Brain microvascular endothelial cell (primary cell): ENCODE data around the gene STYXL2.

Experiments used
- DNase-seq: peaks from one replicate; pipeline ENCODE4 v3.0.0-alpha.2; 2020
- H3K27ac ChIP-seq: fragments of 250-450 bp; sonication (Bioruptor Pico); 2 replicates; pipeline ENCODE4 v1.5.1; 2020; ENCODE audit warnings: mild to moderate bottlenecking, moderate library complexity
- H3K27me3 ChIP-seq: fragments of 250-450 bp; sonication (Bioruptor Pico); replicated peaks from 2 replicates; pipeline ENCODE4 v1.5.1; 2020; ENCODE audit warnings: mild to moderate bottlenecking
- H3K36me3 ChIP-seq: fragments of 250-450 bp; sonication (Bioruptor Pico); replicated peaks from 2 replicates; pipeline ENCODE4 v1.5.1; 2020; ENCODE audit warnings: mild to moderate bottlenecking
- H3K4me3 ChIP-seq: 2 replicates; pipeline ENCODE4 v1.5.1; 2011; ENCODE audit warnings: low read depth, mild to moderate bottlenecking, control low read depth, low read length, moderate library complexity
- in situ Hi-C: cut with HindIII; loops from 2 replicates; pipeline ENCODE4 v1.10.0; 2017; ENCODE audit warnings: low sequenced_read_pairs, low pct_ligation_motif_present
- TF ChIP-seq, protein P1 (sequence below): IDR thresholded peaks from 2 replicates; pipeline ENCODE4 v1.5.1; 2011; ENCODE audit warnings: low read depth, mild to moderate bottlenecking, moderate library complexity, low read length, control low read depth, inconsistent platforms; ENCODE audit errors: missing control alignments

Gene STYXL2

GRCh38 chr1:167105271-167106118 lies 11.6 kb downstream of the STYXL2 start:
- in situ Hi-C loops = no loop called here
- peaks cover 17% of the 10 kb centered on the region for H3K27me3 ChIP-seq
- DNase-seq = no peak
- H3K36me3 ChIP-seq = no peaks in the 10 kb centered on the region
- no peak overlapping the region for H3K27ac ChIP-seq
- TF ChIP-seq, protein P1, sequence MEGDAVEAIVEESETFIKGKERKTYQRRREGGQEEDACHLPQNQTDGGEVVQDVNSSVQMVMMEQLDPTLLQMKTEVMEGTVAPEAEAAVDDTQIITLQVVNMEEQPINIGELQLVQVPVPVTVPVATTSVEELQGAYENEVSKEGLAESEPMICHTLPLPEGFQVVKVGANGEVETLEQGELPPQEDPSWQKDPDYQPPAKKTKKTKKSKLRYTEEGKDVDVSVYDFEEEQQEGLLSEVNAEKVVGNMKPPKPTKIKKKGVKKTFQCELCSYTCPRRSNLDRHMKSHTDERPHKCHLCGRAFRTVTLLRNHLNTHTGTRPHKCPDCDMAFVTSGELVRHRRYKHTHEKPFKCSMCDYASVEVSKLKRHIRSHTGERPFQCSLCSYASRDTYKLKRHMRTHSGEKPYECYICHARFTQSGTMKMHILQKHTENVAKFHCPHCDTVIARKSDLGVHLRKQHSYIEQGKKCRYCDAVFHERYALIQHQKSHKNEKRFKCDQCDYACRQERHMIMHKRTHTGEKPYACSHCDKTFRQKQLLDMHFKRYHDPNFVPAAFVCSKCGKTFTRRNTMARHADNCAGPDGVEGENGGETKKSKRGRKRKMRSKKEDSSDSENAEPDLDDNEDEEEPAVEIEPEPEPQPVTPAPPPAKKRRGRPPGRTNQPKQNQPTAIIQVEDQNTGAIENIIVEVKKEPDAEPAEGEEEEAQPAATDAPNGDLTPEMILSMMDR = no peak
- no peak overlapping the region for H3K4me3 ChIP-seq

DNA sequence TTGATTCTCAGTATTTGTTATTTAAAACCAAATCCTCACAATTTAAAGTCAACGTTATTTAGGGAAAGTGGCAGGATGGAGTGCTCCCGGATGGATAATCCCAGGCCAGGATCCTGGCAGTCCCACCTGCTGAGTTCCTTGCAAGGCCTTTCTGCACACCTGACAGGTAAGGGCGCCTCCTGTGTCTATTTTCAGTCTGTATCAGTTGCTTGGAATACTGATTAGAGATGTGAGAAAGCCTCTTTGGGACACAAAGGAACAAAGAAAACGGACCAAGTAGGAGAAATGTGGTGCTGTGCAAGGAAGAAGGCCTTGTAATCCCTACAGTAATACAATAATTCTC lies 12.2 kb downstream of the STYXL2 start:
- TF ChIP-seq, protein P1 = no peak
- peaks cover 18% of the 10 kb centered on the region for H3K27me3 ChIP-seq
- no peak overlapping the region for H3K27ac ChIP-seq
- no peak for DNase-seq
- in situ Hi-C loops = no loop called here
- no peaks in the 10 kb centered on the region for H3K36me3 ChIP-seq
- H3K4me3 ChIP-seq = no peak overlapping the region

DNA sequence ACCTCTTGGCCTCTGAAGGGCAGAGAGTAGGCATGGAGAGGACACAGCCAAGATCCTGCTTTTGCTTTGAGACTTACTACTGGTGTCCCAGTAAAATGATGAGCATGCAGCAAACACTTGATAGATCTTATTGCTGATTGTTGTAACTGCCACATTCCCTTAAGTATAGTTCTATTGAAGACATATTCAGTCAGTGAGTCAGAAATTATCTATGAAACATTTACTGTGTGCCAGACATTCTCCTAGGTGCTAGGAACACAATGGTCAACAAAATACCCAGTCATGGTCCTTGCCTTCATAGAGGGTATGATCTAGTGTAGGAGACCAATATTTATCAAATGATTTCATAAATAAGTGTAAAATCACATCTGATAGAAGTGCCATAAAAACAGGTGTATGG lies 13.6 kb downstream of the STYXL2 start:
- Histone ChIP-seq H3K27ac (no peak overlapping the region), H3K4me3 (no peak overlapping the region), H3K36me3 (no peaks in the 10 kb centered on the region), H3K27me3 (peaks cover 18% of the 10 kb centered on the region)
- DNase-seq = peak; percentile 54
- TF ChIP-seq, protein P1 = no peak
- in situ Hi-C loops = no loop called here

DNA sequence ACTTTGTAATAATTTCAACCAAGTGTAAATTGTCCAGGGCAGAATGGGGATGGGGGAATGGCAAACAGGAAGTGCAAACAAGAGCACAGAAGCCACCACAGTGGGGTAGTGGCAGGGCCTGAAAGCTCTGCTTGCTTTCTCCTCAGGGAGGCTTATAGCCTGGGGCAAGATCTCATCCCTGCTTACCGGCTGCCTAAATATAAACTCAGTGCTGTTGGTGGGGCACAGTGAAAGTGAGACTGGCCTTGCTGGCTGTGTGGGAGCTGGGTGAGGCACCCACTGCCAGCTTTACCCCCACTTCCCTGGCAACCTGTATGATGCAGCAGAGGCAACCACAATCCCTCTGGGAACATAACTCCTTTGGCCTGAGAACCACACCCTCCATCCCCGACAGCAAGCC lies 15.2 kb downstream of the STYXL2 start:
- H3K27ac ChIP-seq = no peak overlapping the region
- H3K4me3 ChIP-seq = no peak overlapping the region
- in situ Hi-C loops = no loop called here
- H3K36me3 ChIP-seq = no peaks in the 10 kb centered on the region
- no peak for DNase-seq
- TF ChIP-seq, protein P1 = no peak
- H3K27me3 ChIP-seq = peaks cover 18% of the 10 kb centered on the region

GRCh38 chr1:167110586-167110985 lies 16.7 kb downstream of the STYXL2 start:
- no peaks in the 10 kb centered on the region for H3K36me3 ChIP-seq
- in situ Hi-C loops = no loop called here
- no peak overlapping the region for H3K4me3 ChIP-seq
- TF ChIP-seq, protein P1 = no peak
- H3K27me3 ChIP-seq = peaks cover 8% of the 10 kb centered on the region
- no peak for DNase-seq
- H3K27ac ChIP-seq = no peak overlapping the region
